ENCODE data around the gene PTPN6. TPM values are rescaled to one million over a fixed set of nuclear protein-coding genes. Genes with fewer than 3 reads are reported as not detected.
A peak's percentile ranks its signal among the peaks of the same experiment; 100 is the strongest.

The PTPN6 gene
- total and polyA plus RNA-seq, 10 of the 15 experiments (the other 5 are each of a cell fraction or from before 2014, with no cell fraction given), result 229 to 457 (median 370) TPM

DNA sequence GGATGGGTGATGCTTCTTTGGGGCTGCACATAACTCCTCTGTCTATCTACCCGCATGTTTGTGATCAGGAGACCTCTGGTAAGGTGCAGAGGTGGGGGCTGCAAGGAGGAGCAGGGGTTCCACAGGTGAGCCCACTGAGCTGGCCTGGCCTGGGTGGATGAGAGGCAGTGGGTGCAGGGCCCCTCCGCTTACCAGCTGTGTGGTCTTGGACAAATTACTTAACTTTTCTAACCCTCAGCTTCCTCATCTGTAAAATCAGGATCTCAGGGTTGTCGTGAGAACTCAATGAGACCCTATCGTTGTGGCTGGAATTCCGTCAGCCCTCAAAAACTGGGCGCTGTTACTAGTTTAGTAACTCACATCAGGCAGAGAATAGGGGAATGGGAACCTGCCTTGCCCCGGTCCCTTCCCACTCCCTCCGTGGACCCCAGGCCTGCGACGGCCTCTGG, 7.5 kb downstream of the PTPN6 start:
- FAIRE-seq, result no peak
- BruUV-seq (replicated peaks), result TSS peak; percentile 93
- ATAC-seq, result peak; percentile 0
- peaks cover 11 to 33% of the 10 kb centered on the region in 2 experiments for H3K36me3 ChIP-seq (ENCODE audit: control insufficient read depth in 2 of 2, insufficient read depth in 2 of 2, low read length in 1 of 2)
- no peak overlapping the region for H2AFZ ChIP-seq (ENCODE audit: control insufficient read depth, low read depth, low read length)
- intact Hi-C loops (cut with micrococcal nuclease; ENCODE audit: unreplicated experiment) (no loop called here), in situ Hi-C loops (cut with MboI) (loop anchor here (25.0 kb wide), 1 partner anchor 1679 kb away; no protein-coding TSS in a partner anchor)
- no peak for DNase-seq (ENCODE audit: low read depth, low spot score)
- no peak for TF ChIP-seq NFIC (IDR thresholded peaks at IDR 0.05; ENCODE audit: low read depth, low read length)
- no peak for TF ChIP-seq BACH1 (IDR thresholded peaks at IDR 0.05; ENCODE audit: borderline replicate concordance)
- TF ChIP-seq, protein P1, sequence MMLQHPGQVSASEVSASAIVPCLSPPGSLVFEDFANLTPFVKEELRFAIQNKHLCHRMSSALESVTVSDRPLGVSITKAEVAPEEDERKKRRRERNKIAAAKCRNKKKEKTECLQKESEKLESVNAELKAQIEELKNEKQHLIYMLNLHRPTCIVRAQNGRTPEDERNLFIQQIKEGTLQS (IDR thresholded peaks at IDR 0.05; ENCODE audit: borderline replicate concordance, extremely low read depth, low read depth, low read length), result no peak
- TF ChIP-seq, protein P2, sequence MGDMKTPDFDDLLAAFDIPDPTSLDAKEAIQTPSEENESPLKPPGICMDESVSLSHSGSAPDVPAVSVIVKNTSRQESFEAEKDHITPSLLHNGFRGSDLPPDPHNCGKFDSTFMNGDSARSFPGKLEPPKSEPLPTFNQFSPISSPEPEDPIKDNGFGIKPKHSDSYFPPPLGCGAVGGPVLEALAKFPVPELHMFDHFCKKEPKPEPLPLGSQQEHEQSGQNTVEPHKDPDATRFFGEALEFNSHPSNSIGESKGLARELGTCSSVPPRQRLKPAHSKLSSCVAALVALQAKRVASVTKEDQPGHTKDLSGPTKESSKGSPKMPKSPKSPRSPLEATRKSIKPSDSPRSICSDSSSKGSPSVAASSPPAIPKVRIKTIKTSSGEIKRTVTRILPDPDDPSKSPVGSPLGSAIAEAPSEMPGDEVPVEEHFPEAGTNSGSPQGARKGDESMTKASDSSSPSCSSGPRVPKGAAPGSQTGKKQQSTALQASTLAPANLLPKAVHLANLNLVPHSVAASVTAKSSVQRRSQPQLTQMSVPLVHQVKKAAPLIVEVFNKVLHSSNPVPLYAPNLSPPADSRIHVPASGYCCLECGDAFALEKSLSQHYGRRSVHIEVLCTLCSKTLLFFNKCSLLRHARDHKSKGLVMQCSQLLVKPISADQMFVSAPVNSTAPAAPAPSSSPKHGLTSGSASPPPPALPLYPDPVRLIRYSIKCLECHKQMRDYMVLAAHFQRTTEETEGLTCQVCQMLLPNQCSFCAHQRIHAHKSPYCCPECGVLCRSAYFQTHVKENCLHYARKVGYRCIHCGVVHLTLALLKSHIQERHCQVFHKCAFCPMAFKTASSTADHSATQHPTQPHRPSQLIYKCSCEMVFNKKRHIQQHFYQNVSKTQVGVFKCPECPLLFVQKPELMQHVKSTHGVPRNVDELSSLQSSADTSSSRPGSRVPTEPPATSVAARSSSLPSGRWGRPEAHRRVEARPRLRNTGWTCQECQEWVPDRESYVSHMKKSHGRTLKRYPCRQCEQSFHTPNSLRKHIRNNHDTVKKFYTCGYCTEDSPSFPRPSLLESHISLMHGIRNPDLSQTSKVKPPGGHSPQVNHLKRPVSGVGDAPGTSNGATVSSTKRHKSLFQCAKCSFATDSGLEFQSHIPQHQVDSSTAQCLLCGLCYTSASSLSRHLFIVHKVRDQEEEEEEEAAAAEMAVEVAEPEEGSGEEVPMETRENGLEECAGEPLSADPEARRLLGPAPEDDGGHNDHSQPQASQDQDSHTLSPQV (IDR thresholded peaks at IDR 0.05), result no peak
- TF ChIP-seq ZNF24 (IDR thresholded peaks at IDR 0.05), result no peak
- TF ChIP-seq RBBP5 (conservative IDR thresholded peaks at IDR 0.05), result no peak
- H3K9me3 ChIP-seq (replicated peaks; ENCODE audit: control insufficient read depth, insufficient read depth, low read length), result no peaks in the 10 kb centered on the region
- WGBS (ENCODE audit: insufficient coverage, insufficient replicate concordance, low lambda C conversion rate, missing lambda C conversion rate), result 4% methylated on average over 10 of the region's 10 CpGs
- SMC1A ChIA-PET (ENCODE audit: uncharacterized antibody, unreplicated experiment), result interaction anchor here (1.2 to 13.2 kb wide), 2 partner anchors 11 to 150 kb away, joined by 4 to 395 read pairs; partner anchors contain the start of genes C12orf57, C1RL, PTPN6 and RNU7-1
- RAD21 ChIA-PET (ENCODE audit: unreplicated experiment), result interaction anchor here (0.8 to 13.5 kb wide), 7 partner anchors 12 to 89 kb away, joined by 3 to 426 read pairs (median 5); partner anchors contain the start of genes C12orf57, LPCAT3, RNU7-1 and SPSB2
- no peaks in the 10 kb centered on the region for H4K20me1 ChIP-seq (ENCODE audit: control insufficient read depth, insufficient read depth)
- peak overlapping the region; percentile 99 for H3K4me2 ChIP-seq (ENCODE audit: control insufficient read depth, insufficient read depth)
- peak overlapping the region; percentile 99 for H3K27ac ChIP-seq (ENCODE audit: control insufficient read depth, insufficient read depth)
- H3K9ac ChIP-seq (ENCODE audit: control insufficient read depth, insufficient read depth, low read length), result peak overlapping the region; percentile 91
- peak overlapping the region; percentile 95 for H3K4me3 ChIP-seq
- POLR2A ChIA-PET, result interaction anchor here (0.6 to 13.5 kb wide), 9 partner anchors 14 to 167 kb away, joined by 3 to 524 read pairs (median 3); partner anchors contain the start of genes C12orf57, CDCA3, ENO2 and PTPN6
- no peaks in the 10 kb centered on the region for H3K27me3 ChIP-seq (replicated peaks in 1 of 2; ENCODE audit: control insufficient read depth in 2 of 2, insufficient read depth in 2 of 2, low read length in 1 of 2)
- peaks cover 76% of the 10 kb centered on the region for H3K79me2 ChIP-seq (ENCODE audit: control insufficient read depth, insufficient read depth, low read length)
- CTCF ChIA-PET, result interaction anchor here (0.9 to 13.2 kb wide), 10 partner anchors 10 to 206 kb away, joined by 3 to 645 read pairs (median 4); partner anchors contain the start of genes C12orf57, C1RL, MLF2 and PTPN6
- peaks cover 85% of the 10 kb centered on the region for H3K4me1 ChIP-seq (ENCODE audit: control insufficient read depth, insufficient read depth, low read length)

All from GM12878 (cell line).